Activated T-helper 17 cell treated with anti-CD3 and anti-CD28 coated beads, Interleukin-2, amount 50 U/mL, for 72 hours (primary cell): ENCODE data around the gene KIF24. TPM values are rescaled to one million over a fixed set of nuclear protein-coding genes. Genes with fewer than 3 reads are reported as not detected.

Source experiments
- ATAC-seq: fragments of 150-1000 bp; cut with Tn5 transposase; replicated peaks from 2 replicates; pipeline ENCODE4 v1.10.0; 2021; ENCODE audit warnings: mild to moderate bottlenecking, moderate library complexity
- H3K27ac Mint-ChIP-seq: one replicate; pipeline ENCODE4 v1.8.0; 2022; ENCODE audit warnings: mixed read lengths
- H3K27me3 Mint-ChIP-seq: one replicate; pipeline ENCODE4 v1.8.0; 2022; ENCODE audit warnings: mixed read lengths
- H3K36me3 Mint-ChIP-seq: one replicate; pipeline ENCODE4 v1.8.0; 2022; ENCODE audit warnings: low read depth, mild to moderate bottlenecking, mixed read lengths
- H3K4me1 Mint-ChIP-seq: one replicate; pipeline ENCODE4 v1.8.0; 2022; ENCODE audit warnings: mixed read lengths
- H3K4me3 Mint-ChIP-seq: one replicate; pipeline ENCODE4 v1.8.0; 2022; ENCODE audit warnings: mild to moderate bottlenecking, mixed read lengths
- H3K9me3 Mint-ChIP-seq: one replicate; pipeline ENCODE4 v1.8.0; 2022; ENCODE audit warnings: mixed read lengths
- total RNA-seq, 2 donors: library from RNA; stranded (reverse); gene quantifications; one replicate each; pipeline ENCODE4 v1.2.3, GENCODE V29; 2022

KIF24 gene, protein sequence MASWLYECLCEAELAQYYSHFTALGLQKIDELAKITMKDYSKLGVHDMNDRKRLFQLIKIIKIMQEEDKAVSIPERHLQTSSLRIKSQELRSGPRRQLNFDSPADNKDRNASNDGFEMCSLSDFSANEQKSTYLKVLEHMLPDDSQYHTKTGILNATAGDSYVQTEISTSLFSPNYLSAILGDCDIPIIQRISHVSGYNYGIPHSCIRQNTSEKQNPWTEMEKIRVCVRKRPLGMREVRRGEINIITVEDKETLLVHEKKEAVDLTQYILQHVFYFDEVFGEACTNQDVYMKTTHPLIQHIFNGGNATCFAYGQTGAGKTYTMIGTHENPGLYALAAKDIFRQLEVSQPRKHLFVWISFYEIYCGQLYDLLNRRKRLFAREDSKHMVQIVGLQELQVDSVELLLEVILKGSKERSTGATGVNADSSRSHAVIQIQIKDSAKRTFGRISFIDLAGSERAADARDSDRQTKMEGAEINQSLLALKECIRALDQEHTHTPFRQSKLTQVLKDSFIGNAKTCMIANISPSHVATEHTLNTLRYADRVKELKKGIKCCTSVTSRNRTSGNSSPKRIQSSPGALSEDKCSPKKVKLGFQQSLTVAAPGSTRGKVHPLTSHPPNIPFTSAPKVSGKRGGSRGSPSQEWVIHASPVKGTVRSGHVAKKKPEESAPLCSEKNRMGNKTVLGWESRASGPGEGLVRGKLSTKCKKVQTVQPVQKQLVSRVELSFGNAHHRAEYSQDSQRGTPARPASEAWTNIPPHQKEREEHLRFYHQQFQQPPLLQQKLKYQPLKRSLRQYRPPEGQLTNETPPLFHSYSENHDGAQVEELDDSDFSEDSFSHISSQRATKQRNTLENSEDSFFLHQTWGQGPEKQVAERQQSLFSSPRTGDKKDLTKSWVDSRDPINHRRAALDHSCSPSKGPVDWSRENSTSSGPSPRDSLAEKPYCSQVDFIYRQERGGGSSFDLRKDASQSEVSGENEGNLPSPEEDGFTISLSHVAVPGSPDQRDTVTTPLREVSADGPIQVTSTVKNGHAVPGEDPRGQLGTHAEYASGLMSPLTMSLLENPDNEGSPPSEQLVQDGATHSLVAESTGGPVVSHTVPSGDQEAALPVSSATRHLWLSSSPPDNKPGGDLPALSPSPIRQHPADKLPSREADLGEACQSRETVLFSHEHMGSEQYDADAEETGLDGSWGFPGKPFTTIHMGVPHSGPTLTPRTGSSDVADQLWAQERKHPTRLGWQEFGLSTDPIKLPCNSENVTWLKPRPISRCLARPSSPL (N-terminal part only)
- total RNA-seq, result 1 to 10 TPM; 4.9 to 7.1 TPM

- Mint-ChIP-seq H3K27me3 (no peaks in the 10 kb centered on the region), H3K36me3 (peaks cover 13% of the 10 kb centered on the region), H3K27ac (peak within 1 kb of the TSS; percentile 99), H3K9me3 (no peaks in the 10 kb centered on the region), H3K4me1 (peaks cover 22% of the 10 kb centered on the region), H3K4me3 (peak within 1 kb of the TSS; percentile 98)
- ATAC-seq, result peak; percentile 94
Measured at GRCh38 chr9:34328987-34329832, at the start of gene KIF24, which contains the start of gene NUDT2. TSS of gene KIF24 (minus strand) at chr9:34329268. CDS start at chr9:34311346, 17,922 bp downstream. TSS of gene NUDT2 (plus strand) at chr9:34329569. CDS start at chr9:34339040, 9,471 bp downstream.

DNA sequence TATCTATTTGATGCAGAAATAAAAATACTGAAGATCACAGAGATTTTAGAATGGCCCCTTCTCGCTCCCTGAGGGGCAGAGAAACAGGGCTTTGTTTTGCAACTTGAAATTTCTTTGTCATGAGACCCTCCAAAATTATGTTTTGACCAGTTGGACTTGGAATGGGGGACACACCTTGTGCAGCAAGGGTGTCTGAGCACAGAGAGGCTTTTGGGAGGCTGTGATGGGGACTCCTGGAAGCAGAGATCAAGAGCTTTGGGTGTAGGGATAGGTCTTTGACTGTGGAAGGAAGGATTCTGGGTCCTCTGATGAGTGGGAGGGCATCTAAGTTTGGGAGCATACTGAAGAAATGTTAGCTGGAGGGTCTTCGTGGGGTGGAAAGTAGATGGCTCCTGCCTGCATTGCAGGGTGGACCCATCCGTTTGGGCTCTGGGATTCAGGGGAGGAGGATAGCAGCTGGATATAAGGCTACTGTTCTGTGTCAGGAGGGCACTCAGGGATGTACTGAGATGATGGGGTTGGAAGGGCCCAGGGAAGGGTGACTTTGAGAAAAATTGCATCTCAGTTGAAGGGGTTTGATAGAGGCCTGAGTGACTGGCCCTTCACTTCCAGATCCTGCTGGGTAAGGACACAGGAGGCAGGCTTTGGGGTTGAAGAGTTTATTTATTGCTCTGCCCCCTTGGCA is 49.5 kb upstream of the KIF24 start:
- Mint-ChIP-seq H3K9me3 (no peaks in the 10 kb centered on the region), H3K4me1 (peaks cover 7% of the 10 kb centered on the region), H3K27ac (peak overlapping the region; percentile 13), H3K27me3 (no peaks in the 10 kb centered on the region), H3K4me3 (peak overlapping the region; percentile 80), H3K36me3 (no peaks in the 10 kb centered on the region)
- ATAC-seq, result no peak

GRCh38 chr9:34377404-34377746 is 48.3 kb upstream of the KIF24 start:
- no peak for ATAC-seq
- Mint-ChIP-seq H3K27me3 (no peaks in the 10 kb centered on the region), H3K4me1 (peaks cover 7% of the 10 kb centered on the region), H3K9me3 (no peaks in the 10 kb centered on the region), H3K27ac (no peak overlapping the region), H3K36me3 (no peaks in the 10 kb centered on the region), H3K4me3 (peak overlapping the region; percentile 80)

DNA sequence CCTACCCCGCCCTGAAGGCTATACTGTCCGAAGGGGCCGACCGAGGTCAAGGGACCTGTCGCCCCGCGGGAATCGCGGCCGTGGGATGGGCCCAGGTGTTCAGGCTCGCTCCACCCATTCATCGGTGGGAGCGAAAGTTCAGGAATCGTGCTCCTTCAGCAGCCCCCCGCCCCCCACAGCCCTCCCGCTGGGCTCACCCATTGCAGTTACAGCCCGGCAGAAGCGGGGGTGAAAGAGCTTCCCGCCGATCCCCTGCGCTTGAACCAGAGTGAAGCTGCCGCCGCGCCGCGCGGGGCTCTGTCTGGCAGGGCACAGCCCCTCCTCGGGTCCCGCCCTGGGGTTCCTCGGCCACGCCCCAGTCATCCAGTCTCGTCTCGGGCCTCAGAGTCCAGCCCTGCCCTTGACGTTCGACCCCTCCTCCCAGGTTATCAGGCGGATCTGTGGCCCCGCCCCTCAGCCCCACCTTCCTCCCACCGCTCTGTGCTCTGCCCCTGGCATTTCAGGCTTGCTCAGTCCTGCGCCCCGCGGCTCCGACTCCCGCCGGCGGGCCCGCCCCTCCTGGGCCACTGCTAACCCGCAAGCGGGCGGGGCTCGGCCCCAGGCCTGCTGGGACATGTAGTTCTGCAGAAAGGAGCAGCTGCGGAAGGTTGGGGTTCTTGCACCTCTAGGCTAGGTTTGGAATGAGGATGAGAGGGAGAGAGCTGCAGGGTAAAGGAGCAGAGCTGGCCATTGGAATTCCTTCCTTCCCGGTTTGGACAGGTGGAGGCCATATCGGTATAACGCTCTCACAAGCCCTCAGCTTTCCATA is 47.7 kb upstream of the KIF24 start, which contains the start of gene MYORG:
Gene MYORG, minus strand, starts transcription at position 303 of the 808 bp plus-strand sequence. CDS start 3,955 bp downstream, outside the sequence.
- H3K27ac Mint-ChIP-seq, result peak within 1 kb of the TSS; percentile 42

GRCh38 chr9:34375901-34376595 is 47.0 kb upstream of the KIF24 start:
- Mint-ChIP-seq H3K27me3 (no peaks in the 10 kb centered on the region), H3K9me3 (no peaks in the 10 kb centered on the region), H3K4me3 (peak overlapping the region; percentile 80), H3K27ac (peak overlapping the region; percentile 42), H3K36me3 (no peaks in the 10 kb centered on the region), H3K4me1 (peaks cover 7% of the 10 kb centered on the region)
- peak; percentile 17 for ATAC-seq

More for the DNA sequence above, 47.7 kb upstream of the KIF24 start, which contains the start of gene MYORG:
- no peaks in the 10 kb centered on the region for H3K36me3 Mint-ChIP-seq
- no peaks in the 10 kb centered on the region for H3K27me3 Mint-ChIP-seq
- peak within 1 kb of the TSS; percentile 80 for H3K4me3 Mint-ChIP-seq
- ATAC-seq, result peak; percentile 87
- peaks cover 7% of the 10 kb centered on the region for H3K4me1 Mint-ChIP-seq
- no peaks in the 10 kb centered on the region for H3K9me3 Mint-ChIP-seq

GRCh38 chr9:34374905-34375552 is 46.0 kb upstream of the KIF24 start:
- H3K4me1 Mint-ChIP-seq, result peaks cover 7% of the 10 kb centered on the region
- H3K36me3 Mint-ChIP-seq, result no peaks in the 10 kb centered on the region
- H3K27me3 Mint-ChIP-seq, result no peaks in the 10 kb centered on the region
- ATAC-seq, result no peak
- no peaks in the 10 kb centered on the region for H3K9me3 Mint-ChIP-seq
- peak overlapping the region; percentile 80 for H3K4me3 Mint-ChIP-seq
- peak overlapping the region; percentile 42 for H3K27ac Mint-ChIP-seq

GRCh38 chr9:34374339-34374738 is 45.3 kb upstream of the KIF24 start:
- Mint-ChIP-seq H3K9me3 (no peaks in the 10 kb centered on the region), H3K27me3 (no peaks in the 10 kb centered on the region), H3K27ac (no peak overlapping the region), H3K36me3 (no peaks in the 10 kb centered on the region), H3K4me1 (peaks cover 4% of the 10 kb centered on the region), H3K4me3 (no peak overlapping the region)
- no peak for ATAC-seq

DNA sequence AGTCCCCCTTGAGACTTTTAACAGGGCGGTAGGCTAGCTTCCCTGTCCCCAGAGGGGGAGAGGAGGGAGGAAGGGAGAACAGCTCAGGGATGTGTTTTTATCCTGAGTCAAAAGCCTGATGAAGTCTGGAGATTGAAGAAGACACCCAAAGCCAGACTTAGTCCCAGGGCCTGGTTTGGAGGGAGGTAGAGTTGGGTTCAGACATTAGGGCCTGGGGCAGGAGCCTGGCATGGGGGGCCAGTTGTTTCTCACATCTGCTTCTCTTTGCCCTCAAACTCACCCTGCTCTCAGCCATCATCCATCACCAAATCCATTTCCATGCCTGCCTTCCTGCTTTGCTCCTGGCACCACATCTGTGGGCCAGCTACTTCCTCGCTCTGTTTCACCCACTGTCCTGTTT is 44.7 kb upstream of the KIF24 start:
- ATAC-seq, result no peak
- Mint-ChIP-seq H3K27ac (no peak overlapping the region), H3K4me1 (no peaks in the 10 kb centered on the region), H3K4me3 (no peak overlapping the region), H3K27me3 (no peaks in the 10 kb centered on the region), H3K36me3 (no peaks in the 10 kb centered on the region), H3K9me3 (no peaks in the 10 kb centered on the region)

DNA sequence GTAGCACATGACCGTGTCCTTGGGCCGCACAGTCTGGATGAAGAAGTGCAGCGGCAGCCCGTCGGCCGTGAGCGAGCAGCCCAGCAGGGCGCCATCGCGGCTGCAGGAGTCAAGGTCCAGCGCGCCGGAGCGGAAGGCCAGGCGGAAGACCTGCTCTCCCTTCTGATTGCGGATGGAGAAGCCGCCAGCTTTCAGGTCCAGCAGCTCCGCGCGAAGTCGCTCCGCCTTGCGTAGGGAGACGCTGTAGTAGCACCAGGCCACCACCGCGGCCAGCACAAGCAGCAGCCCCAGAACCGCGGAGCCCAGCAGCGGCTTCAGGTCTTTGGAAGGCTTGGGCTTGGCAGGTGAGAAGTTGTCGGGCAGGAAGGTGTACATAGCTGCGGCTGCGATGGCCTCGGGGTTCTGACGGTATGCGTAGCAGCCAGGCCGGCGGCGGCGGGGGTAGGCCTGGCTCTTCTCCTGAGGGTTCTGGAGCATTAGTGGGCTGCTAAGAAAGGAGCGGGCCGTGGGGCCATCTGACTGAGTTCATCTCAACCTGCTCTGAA is 43.5 kb upstream of the KIF24 start:
- Mint-ChIP-seq H3K4me3 (no peak overlapping the region), H3K27ac (no peak overlapping the region), H3K4me1 (no peaks in the 10 kb centered on the region), H3K36me3 (no peaks in the 10 kb centered on the region), H3K27me3 (no peaks in the 10 kb centered on the region), H3K9me3 (no peaks in the 10 kb centered on the region)
- ATAC-seq, result no peak

DNA sequence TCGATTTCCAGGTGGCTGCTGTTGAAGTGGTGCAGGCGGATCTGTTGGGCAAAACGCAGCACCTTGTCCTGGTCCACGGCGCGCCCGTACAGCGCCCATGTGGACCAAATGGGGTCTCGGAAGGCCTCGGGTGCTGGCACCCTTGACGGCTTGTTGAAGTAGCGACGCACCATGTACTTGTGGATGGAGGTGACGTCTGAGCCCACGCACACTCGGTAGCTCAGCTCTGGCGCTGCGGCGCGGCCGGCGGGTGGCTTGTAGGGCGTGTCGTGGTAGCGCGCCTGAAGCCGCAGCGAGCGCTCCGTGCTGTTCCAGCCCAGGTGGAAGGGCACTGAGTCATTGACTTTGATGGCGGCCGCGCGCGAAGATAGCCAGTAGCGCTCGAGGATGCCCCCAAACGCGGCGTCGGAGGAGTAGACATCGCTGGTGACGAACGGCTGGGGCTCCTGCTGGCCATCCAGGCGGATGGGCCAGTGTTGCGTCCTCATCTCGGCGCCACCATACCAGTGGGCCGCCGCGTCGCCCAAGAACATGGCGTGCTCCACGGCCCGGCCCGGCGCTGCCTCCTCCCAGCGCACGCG is 42.9 kb upstream of the KIF24 start:
- no peak overlapping the region for H3K27ac Mint-ChIP-seq
- no peaks in the 10 kb centered on the region for H3K27me3 Mint-ChIP-seq
- H3K4me3 Mint-ChIP-seq, result no peak overlapping the region
- H3K9me3 Mint-ChIP-seq, result no peaks in the 10 kb centered on the region
- no peaks in the 10 kb centered on the region for H3K4me1 Mint-ChIP-seq
- H3K36me3 Mint-ChIP-seq, result no peaks in the 10 kb centered on the region
- ATAC-seq, result no peak
